K562 (cell line): Measurements from ENCODE around the gene ARHGEF17. TPM values are rescaled to one million over a fixed set of nuclear protein-coding genes. Genes with fewer than 3 reads are reported as not detected.

Experiments used
- REST ChIP-seq, 2 experiments: fragments of 450-650 bp; formaldehyde crosslinking in 1 of 2; IDR thresholded peaks; 2 replicates each; pipeline versions ENCODE4 v1.4.0 to v1.6.1; 2014 to 2020; ENCODE audit warnings: mild to moderate bottlenecking in 2 of 2, borderline replicate concordance in 1 of 2, low read depth in 1 of 2
- ZNF175 ChIP-seq: fragments of 200-800 bp; sonication (Bioruptor generic); IDR thresholded peaks from 2 replicates; pipeline ENCODE4 v1.6.1; 2016; ENCODE audit warnings: low read depth, mild to moderate bottlenecking, missing genetic modification characterization, missing compliant biosample characterization
- polyA plus RNA-seq, 8 experiments: library from polyadenylated mRNA; depleted of rRNA in 4 of 8; stranded (reverse) in 5 of 8; unstranded in 3 of 8; fragments of >200 nt; fragmentation: Nextera tagmentation in 2 of 8; fragmentation: Illumina TruSeq in 1 of 8; extraction: Ambion mirVana in 2 of 8; extraction: Trizol in 1 of 8; gene quantifications; 2 replicates each; pipeline versions ENCODE4 v1.2.1 to v1.2.3, GENCODE V29; 2011 to 2014; ENCODE audit warnings: inconsistent platforms in 1 of 8, missing spikeins in 1 of 8
- total RNA-seq, 7 experiments: library from RNA; depleted of rRNA in 6 of 7; stranded (reverse); fragments of >200 nt in 6 of 7; fragmentation: Illumina TruSeq in 2 of 7; extraction: Trizol in 2 of 7; gene quantifications; 2 replicates each; pipeline versions ENCODE4 v1.2.1 to v1.2.3, GENCODE V29; 2011 to 2021; ENCODE audit warnings: low replicate concordance in 1 of 7

Gene ARHGEF17
- total and polyA plus RNA-seq, 9 of the 15 experiments (the other 6 are each of a cell fraction or from before 2014, with no cell fraction given): 0.04 to 0.68 (median 0.10) TPM; not detected in 2

- TF ChIP-seq REST (IDR thresholded peaks at IDR 0.05; ENCODE audit: borderline replicate concordance): no peak
- no peak for TF ChIP-seq REST (CRISPR knock-in tag; IDR thresholded peaks at IDR 0.05; ENCODE audit: low read depth)
- no peak for TF ChIP-seq ZNF175 (CRISPR knock-in tag)
- TF ChIP-seq, all 486 proteins: peak for 0
These were observed 10.4 kb upstream of the ARHGEF17 start (continued) for GRCh38 chr11:73297702-73298101.
